ENCODE measurements around the gene SEMA3D. TPM values are rescaled to one million over a fixed set of nuclear protein-coding genes. Genes with fewer than 3 reads are reported as not detected.

Gene SEMA3D
- polyA plus RNA-seq, 1 donor from 2014 or later = 1.6 TPM

GRCh38 chr7:85095366-85095765 is 91.5 kb downstream of the SEMA3D start:
- Histone ChIP-seq H3K36me3 (ENCODE audit: insufficient read depth, low read length) (no peaks in the 10 kb centered on the region), H3K9me3 (ENCODE audit: low read length) (no peaks in the 10 kb centered on the region), H3F3A (ENCODE audit: insufficient read depth, low read length, poor library complexity, severe bottlenecking) (no peaks in the 10 kb centered on the region), H3K4me2 (ENCODE audit: low read length) (no peak overlapping the region), H3K27ac (ENCODE audit: low read length) (no peak overlapping the region), H3K79me2 (replicated peaks; ENCODE audit: insufficient read depth, low read length) (no peaks in the 10 kb centered on the region), H3K9me2 (ENCODE audit: insufficient read depth, low read length) (no peaks in the 10 kb centered on the region), H2AFZ (ENCODE audit: low read depth, low read length) (no peak overlapping the region), H3K27me3 (ENCODE audit: insufficient read depth, low read depth, low read length) (no peaks in the 10 kb centered on the region), H3K4me3 (ENCODE audit: low read length) (no peak overlapping the region), H3K9ac (ENCODE audit: low read length) (no peak overlapping the region), H4K20me1 (ENCODE audit: insufficient read depth) (no peaks in the 10 kb centered on the region)
- TF ChIP-seq EP300 (conservative IDR thresholded peaks at IDR 0.05; ENCODE audit: poor library complexity, severe bottlenecking) (no peak), RAD21 (conservative IDR thresholded peaks at IDR 0.05) (no peak), SMC3 (conservative IDR thresholded peaks at IDR 0.05; ENCODE audit: poor library complexity) (no peak), TAF1 (IDR thresholded peaks at IDR 0.05; ENCODE audit: low read depth) (no peak), POLR2AphosphoS5 (IDR thresholded peaks at IDR 0.05) (no peak), REST (IDR thresholded peaks at IDR 0.05; ENCODE audit: borderline replicate concordance) (no peak), CTCF (IDR thresholded peaks at IDR 0.05; ENCODE audit: poor library complexity, severe bottlenecking) (no peak), EZH2 (IDR thresholded peaks at IDR 0.05; ENCODE audit: borderline replicate concordance, insufficient read depth, low read length, poor library complexity, severe bottlenecking) (no peak), MXI1 (conservative IDR thresholded peaks at IDR 0.05; ENCODE audit: poor library complexity, severe bottlenecking) (no peak)

GRCh38 chr7:85094046-85094725 is 92.7 kb downstream of the SEMA3D start:
- no peaks in the 10 kb centered on the region for H3F3A ChIP-seq (ENCODE audit: insufficient read depth, low read length, poor library complexity, severe bottlenecking)

More at GRCh38 chr7:85094046-85094725, 92.7 kb downstream of the SEMA3D start:
- H3K27me3 ChIP-seq (ENCODE audit: insufficient read depth, low read depth, low read length) = no peaks in the 10 kb centered on the region
- H3K79me2 ChIP-seq (replicated peaks; ENCODE audit: insufficient read depth, low read length) = no peaks in the 10 kb centered on the region
- H3K27ac ChIP-seq (ENCODE audit: low read length) = no peak overlapping the region
- H3K9me2 ChIP-seq (ENCODE audit: insufficient read depth, low read length) = no peaks in the 10 kb centered on the region
- H2AFZ ChIP-seq (ENCODE audit: low read depth, low read length) = no peak overlapping the region
- H3K9ac ChIP-seq (ENCODE audit: low read length) = no peak overlapping the region
- no peak for TF ChIP-seq TAF1 (IDR thresholded peaks at IDR 0.05; ENCODE audit: low read depth)
- no peak for TF ChIP-seq EP300 (conservative IDR thresholded peaks at IDR 0.05; ENCODE audit: poor library complexity, severe bottlenecking)
- TF ChIP-seq REST (IDR thresholded peaks at IDR 0.05; ENCODE audit: borderline replicate concordance) = no peak
- no peak for TF ChIP-seq CTCF (IDR thresholded peaks at IDR 0.05; ENCODE audit: poor library complexity, severe bottlenecking)
- no peak for TF ChIP-seq RAD21 (conservative IDR thresholded peaks at IDR 0.05)
- TF ChIP-seq EZH2 (IDR thresholded peaks at IDR 0.05; ENCODE audit: borderline replicate concordance, insufficient read depth, low read length, poor library complexity, severe bottlenecking) = no peak
- no peak for TF ChIP-seq SMC3 (conservative IDR thresholded peaks at IDR 0.05; ENCODE audit: poor library complexity)
- no peak overlapping the region for H3K4me3 ChIP-seq (ENCODE audit: low read length)
- H4K20me1 ChIP-seq (ENCODE audit: insufficient read depth) = no peaks in the 10 kb centered on the region
- H3K4me2 ChIP-seq (ENCODE audit: low read length) = no peak overlapping the region
- no peaks in the 10 kb centered on the region for H3K9me3 ChIP-seq (ENCODE audit: low read length)
- H3K36me3 ChIP-seq (ENCODE audit: insufficient read depth, low read length) = no peaks in the 10 kb centered on the region

All from neural cell (in vitro differentiated cells).